HepG2 (cell line): ENCODE results near the gene ATE1. TPM values are rescaled to one million over a fixed set of nuclear protein-coding genes. Genes with fewer than 3 reads are reported as not detected.

ENCODE experiments used
- KDM5A ChIP-seq: fragments of 200-600 bp; sonication (generic); IDR thresholded peaks from 2 replicates; pipeline ENCODE4 v1.7.0; 2018; ENCODE audit warnings: antibody characterized with exemption, mild to moderate bottlenecking, low read length, borderline replicate concordance
- MEIS1 ChIP-seq: sonication (generic); formaldehyde crosslinking; IDR thresholded peaks from 2 replicates; pipeline ENCODE4 v1.9.0; 2021; ENCODE audit warnings: mild to moderate bottlenecking, missing genetic modification reagents, moderate library complexity, borderline replicate concordance
- PLRG1 ChIP-seq: fragments of 450-650 bp; conservative IDR thresholded peaks from 2 replicates; pipeline ENCODE4 v1.6.1; 2016
- POGZ ChIP-seq: sonication (generic); formaldehyde crosslinking; IDR thresholded peaks from 2 replicates; pipeline ENCODE4 v1.4.0; 2020; ENCODE audit warnings: mild to moderate bottlenecking, missing genetic modification reagents
- SMARCC2 ChIP-seq: fragments of 450-650 bp; IDR thresholded peaks from 2 replicates; pipeline ENCODE4 v1.6.1; 2017; ENCODE audit warnings: antibody characterized with exemption, mild to moderate bottlenecking
- SNRNP70 ChIP-seq: fragments of 200-400 bp; formaldehyde crosslinking; IDR thresholded peaks from 2 replicates; pipeline ENCODE4 v1.6.1; 2017; ENCODE audit warnings: mild to moderate bottlenecking, low read depth, low read length, moderate library complexity
- ZC3H4 ChIP-seq: sonication (generic); formaldehyde crosslinking; IDR thresholded peaks from 2 replicates; pipeline ENCODE4 v1.4.0; 2020; ENCODE audit warnings: missing genetic modification reagents, borderline replicate concordance
- ZNF460 ChIP-seq: sonication (generic); formaldehyde crosslinking; IDR thresholded peaks from 2 replicates; pipeline ENCODE4 v1.5.1; 2020; ENCODE audit warnings: missing genetic modification reagents, mild to moderate bottlenecking, borderline replicate concordance
- ZSCAN21 ChIP-seq: sonication (generic); formaldehyde crosslinking; IDR thresholded peaks from 2 replicates; pipeline ENCODE4 v1.8.0; 2022; ENCODE audit warnings: mild to moderate bottlenecking, missing genetic modification reagents, moderate library complexity, borderline replicate concordance
- polyA plus RNA-seq, 8 experiments: library from polyadenylated mRNA; depleted of rRNA in 3 of 8; stranded (reverse) in 7 of 8; unstranded in 1 of 8; fragments of >200 nt; fragmentation: Illumina TruSeq in 4 of 8; extraction: Trizol in 4 of 8; gene quantifications; 2 replicates each; pipeline versions ENCODE4 v1.2.1 to v1.2.3, GENCODE V29; 2011 to 2016; ENCODE audit warnings: low read depth in 4 of 8, missing spikeins in 1 of 8, mixed read lengths in 1 of 8; ENCODE audit not compliant: insufficient read depth in 1 of 8
- total RNA-seq, 5 experiments: library from RNA; depleted of rRNA; stranded (reverse); fragments of >200 nt; fragmentation: Illumina TruSeq; extraction: Trizol; gene quantifications; 2 replicates each; pipeline ENCODE4 v1.2.3, GENCODE V29; 2016; ENCODE audit warnings: low read depth in 1 of 5
- TF ChIP-seq, protein P1 (sequence below): sonication (generic); formaldehyde crosslinking; IDR thresholded peaks from 2 replicates; pipeline ENCODE4 v1.8.1; 2022; ENCODE audit warnings: low read depth, mild to moderate bottlenecking, missing genetic modification reagents
- TF ChIP-seq, protein P2 (sequence below), 2 experiments: sonication (generic) in 1 of 2; formaldehyde crosslinking in 1 of 2; IDR thresholded peaks; 2 replicates each; pipeline versions ENCODE4 v1.6.1 to v1.9.0; 2014 to 2022; ENCODE audit warnings: antibody characterized with exemption in 1 of 2, borderline replicate concordance in 1 of 2, inconsistent platforms in 1 of 2, low read depth in 1 of 2, missing genetic modification reagents in 1 of 2
- TF ChIP-seq, protein P3 (sequence below): sonication (generic); formaldehyde crosslinking; conservative IDR thresholded peaks from 2 replicates; pipeline ENCODE4 v1.8.0; 2022; ENCODE audit warnings: missing genetic modification reagents

Gene ATE1
- total and polyA plus RNA-seq, 2 of the 13 experiments (the other 11 are each of a cell fraction or from before 2014, with no cell fraction given) = 17.5 to 42.2 TPM

DNA sequence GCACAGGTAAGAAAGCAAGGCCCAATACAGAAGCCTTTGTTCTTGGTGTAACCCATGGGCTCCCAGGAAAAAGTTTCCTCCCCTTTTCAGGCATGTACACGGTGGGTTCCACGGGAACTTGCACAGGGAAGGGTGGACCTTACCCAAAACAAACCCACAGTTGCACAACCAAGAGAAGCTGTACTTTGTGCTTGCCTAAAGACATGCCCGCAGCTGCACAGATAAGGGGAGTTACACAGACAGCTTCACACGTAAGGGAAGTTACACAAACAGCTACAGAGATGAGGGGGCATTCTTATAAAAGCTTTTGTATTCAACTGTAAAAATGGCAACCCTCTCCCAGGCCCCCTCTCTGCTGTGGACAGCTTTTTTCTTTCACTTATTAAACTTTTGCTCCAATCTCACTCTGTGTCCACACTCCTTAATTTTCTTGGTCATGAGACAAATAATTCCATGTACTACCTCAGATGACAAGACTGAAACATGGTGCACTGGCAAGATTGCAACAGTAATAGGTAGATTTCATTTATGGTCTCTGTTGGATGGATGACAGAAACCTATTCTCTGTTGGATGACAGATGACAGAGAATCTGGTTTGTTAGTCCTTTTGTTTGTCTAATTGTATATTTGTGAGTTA is 72.9 kb downstream of the ATE1 start (continued):
- TF ChIP-seq, protein P1, sequence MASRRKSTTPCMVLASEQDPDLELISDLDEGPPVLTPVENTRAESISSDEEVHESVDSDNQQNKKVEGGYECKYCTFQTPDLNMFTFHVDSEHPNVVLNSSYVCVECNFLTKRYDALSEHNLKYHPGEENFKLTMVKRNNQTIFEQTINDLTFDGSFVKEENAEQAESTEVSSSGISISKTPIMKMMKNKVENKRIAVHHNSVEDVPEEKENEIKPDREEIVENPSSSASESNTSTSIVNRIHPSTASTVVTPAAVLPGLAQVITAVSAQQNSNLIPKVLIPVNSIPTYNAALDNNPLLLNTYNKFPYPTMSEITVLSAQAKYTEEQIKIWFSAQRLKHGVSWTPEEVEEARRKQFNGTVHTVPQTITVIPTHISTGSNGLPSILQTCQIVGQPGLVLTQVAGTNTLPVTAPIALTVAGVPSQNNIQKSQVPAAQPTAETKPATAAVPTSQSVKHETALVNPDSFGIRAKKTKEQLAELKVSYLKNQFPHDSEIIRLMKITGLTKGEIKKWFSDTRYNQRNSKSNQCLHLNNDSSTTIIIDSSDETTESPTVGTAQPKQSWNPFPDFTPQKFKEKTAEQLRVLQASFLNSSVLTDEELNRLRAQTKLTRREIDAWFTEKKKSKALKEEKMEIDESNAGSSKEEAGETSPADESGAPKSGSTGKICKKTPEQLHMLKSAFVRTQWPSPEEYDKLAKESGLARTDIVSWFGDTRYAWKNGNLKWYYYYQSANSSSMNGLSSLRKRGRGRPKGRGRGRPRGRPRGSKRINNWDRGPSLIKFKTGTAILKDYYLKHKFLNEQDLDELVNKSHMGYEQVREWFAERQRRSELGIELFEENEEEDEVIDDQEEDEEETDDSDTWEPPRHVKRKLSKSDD = peak; percentile 78; the same call in 1 of the 2 replicates
- TF ChIP-seq PLRG1 = no peak
- no peak for TF ChIP-seq KDM5A
- TF ChIP-seq POGZ (CRISPR knock-in tag) = peak; percentile 70
- TF ChIP-seq MEIS1 = 0 out of 2 replicates have a peak, but pooled peaks have one; percentile 60
- TF ChIP-seq, protein P2, sequence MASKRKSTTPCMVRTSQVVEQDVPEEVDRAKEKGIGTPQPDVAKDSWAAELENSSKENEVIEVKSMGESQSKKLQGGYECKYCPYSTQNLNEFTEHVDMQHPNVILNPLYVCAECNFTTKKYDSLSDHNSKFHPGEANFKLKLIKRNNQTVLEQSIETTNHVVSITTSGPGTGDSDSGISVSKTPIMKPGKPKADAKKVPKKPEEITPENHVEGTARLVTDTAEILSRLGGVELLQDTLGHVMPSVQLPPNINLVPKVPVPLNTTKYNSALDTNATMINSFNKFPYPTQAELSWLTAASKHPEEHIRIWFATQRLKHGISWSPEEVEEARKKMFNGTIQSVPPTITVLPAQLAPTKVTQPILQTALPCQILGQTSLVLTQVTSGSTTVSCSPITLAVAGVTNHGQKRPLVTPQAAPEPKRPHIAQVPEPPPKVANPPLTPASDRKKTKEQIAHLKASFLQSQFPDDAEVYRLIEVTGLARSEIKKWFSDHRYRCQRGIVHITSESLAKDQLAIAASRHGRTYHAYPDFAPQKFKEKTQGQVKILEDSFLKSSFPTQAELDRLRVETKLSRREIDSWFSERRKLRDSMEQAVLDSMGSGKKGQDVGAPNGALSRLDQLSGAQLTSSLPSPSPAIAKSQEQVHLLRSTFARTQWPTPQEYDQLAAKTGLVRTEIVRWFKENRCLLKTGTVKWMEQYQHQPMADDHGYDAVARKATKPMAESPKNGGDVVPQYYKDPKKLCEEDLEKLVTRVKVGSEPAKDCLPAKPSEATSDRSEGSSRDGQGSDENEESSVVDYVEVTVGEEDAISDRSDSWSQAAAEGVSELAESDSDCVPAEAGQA (IDR thresholded peaks at IDR 0.05; ENCODE audit: low read depth) = no peak
- TF ChIP-seq, protein P2 (CRISPR knock-in tag; IDR thresholded peaks at IDR 0.05; ENCODE audit: borderline replicate concordance) = no peak
- no peak for TF ChIP-seq SNRNP70
- no peak for TF ChIP-seq SMARCC2
- TF ChIP-seq ZC3H4 (CRISPR knock-in tag) = no peak
- TF ChIP-seq, protein P3, sequence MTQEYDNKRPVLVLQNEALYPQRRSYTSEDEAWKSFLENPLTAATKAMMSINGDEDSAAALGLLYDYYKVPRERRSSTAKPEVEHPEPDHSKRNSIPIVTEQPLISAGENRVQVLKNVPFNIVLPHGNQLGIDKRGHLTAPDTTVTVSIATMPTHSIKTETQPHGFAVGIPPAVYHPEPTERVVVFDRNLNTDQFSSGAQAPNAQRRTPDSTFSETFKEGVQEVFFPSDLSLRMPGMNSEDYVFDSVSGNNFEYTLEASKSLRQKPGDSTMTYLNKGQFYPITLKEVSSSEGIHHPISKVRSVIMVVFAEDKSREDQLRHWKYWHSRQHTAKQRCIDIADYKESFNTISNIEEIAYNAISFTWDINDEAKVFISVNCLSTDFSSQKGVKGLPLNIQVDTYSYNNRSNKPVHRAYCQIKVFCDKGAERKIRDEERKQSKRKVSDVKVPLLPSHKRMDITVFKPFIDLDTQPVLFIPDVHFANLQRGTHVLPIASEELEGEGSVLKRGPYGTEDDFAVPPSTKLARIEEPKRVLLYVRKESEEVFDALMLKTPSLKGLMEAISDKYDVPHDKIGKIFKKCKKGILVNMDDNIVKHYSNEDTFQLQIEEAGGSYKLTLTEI (CRISPR knock-in tag) = no peak
- TF ChIP-seq ZSCAN21 (CRISPR knock-in tag) = no peak
- no peak for TF ChIP-seq ZNF460
